Measurements from ENCODE around the gene CCDC137.

DNA sequence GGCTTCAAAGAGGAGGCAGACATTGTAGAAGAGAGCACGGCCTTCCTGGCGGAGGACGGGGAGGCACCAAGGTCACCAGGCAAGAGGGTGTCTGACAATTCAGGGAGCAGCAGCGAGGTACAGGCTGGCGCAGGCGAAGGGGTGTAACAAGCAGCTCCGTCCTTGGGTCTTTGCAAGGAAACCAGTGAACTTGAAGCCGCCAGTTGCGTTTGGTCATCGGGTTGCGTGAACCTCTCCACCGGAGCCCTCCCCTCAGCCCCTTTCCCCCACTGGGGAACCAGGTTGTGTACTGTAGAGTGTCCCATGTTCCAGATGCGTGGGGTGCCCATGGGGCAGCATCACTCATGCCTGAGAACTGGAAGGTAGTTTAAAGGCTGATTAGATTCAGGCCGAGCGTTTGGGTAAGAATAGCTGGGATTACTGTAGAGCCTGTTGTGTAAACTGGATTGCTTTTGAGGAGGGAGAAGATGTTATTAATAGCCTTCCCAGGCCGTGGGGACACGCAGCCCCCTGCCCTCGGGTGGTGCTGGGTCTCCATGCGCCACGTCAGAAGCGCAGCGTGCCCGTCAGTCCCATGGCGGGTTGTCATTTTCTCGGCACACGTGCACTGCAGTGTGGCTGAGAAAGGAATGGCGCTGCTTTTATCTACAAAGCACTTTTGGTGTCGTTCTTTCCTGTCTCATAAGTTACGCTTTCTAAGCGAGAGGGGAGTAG lies 39.1 kb downstream of the CCDC137 start:
- no peak for TF ChIP-seq POLR2AphosphoS5 (IDR thresholded peaks at IDR 0.05)
- TF ChIP-seq EP300 (IDR thresholded peaks at IDR 0.05), result no peak
